ENCODE results near the gene PAPOLA.

PAPOLA gene

GRCh38 chr14:96512602-96513397, 10.6 kb downstream of the PAPOLA start:
- no peak for DNase-seq (ENCODE audit: low spot score)
- no peak for TF ChIP-seq CTCF (IDR thresholded peaks at IDR 0.05; ENCODE audit: extremely low read depth, missing control alignments)

GRCh38 chr14:96514694-96515093, 12.5 kb downstream of the PAPOLA start:
- DNase-seq (ENCODE audit: low spot score) = no peak
- TF ChIP-seq CTCF (IDR thresholded peaks at IDR 0.05; ENCODE audit: extremely low read depth, missing control alignments) = no peak

- DNase-seq (ENCODE audit: low spot score) = no peak
- TF ChIP-seq CTCF (IDR thresholded peaks at IDR 0.05; ENCODE audit: extremely low read depth, missing control alignments) = no peak
Observed at GRCh38 chr14:96515731-96516130, 13.5 kb downstream of the PAPOLA start.

GRCh38 chr14:96516351-96516750, 14.2 kb downstream of the PAPOLA start:
- TF ChIP-seq CTCF (IDR thresholded peaks at IDR 0.05; ENCODE audit: extremely low read depth, missing control alignments) = no peak
- DNase-seq (ENCODE audit: low spot score) = no peak

- TF ChIP-seq CTCF (IDR thresholded peaks at IDR 0.05; ENCODE audit: extremely low read depth, missing control alignments) = no peak
- peak; percentile 27 for DNase-seq (ENCODE audit: low spot score)
Observed at GRCh38 chr14:96519970-96520369, 17.8 kb downstream of the PAPOLA start.

GRCh38 chr14:96525452-96525851, 23.3 kb downstream of the PAPOLA start:
- DNase-seq (ENCODE audit: low spot score) = no peak
- TF ChIP-seq CTCF (IDR thresholded peaks at IDR 0.05; ENCODE audit: extremely low read depth, missing control alignments) = no peak

- no peak for TF ChIP-seq CTCF (IDR thresholded peaks at IDR 0.05; ENCODE audit: extremely low read depth, missing control alignments)
- DNase-seq (ENCODE audit: low spot score) = no peak
Observed at GRCh38 chr14:96532632-96533031, 30.4 kb downstream of the PAPOLA start.
